ACHN (cell line): ENCODE results near the gene C17orf50.

Source experiments
- DNase-seq: peaks from one replicate; pipeline ENCODE4 v3.0.0-alpha.2; 2015
- in situ Hi-C: cut with HindIII; loops from 2 replicates; pipeline ENCODE4 v1.10.0; 2017; ENCODE audit warnings: low sequenced_read_pairs, low pct_ligation_motif_present, low pct_unique_long_range_greater_than_20kb

Gene C17orf50

DNA sequence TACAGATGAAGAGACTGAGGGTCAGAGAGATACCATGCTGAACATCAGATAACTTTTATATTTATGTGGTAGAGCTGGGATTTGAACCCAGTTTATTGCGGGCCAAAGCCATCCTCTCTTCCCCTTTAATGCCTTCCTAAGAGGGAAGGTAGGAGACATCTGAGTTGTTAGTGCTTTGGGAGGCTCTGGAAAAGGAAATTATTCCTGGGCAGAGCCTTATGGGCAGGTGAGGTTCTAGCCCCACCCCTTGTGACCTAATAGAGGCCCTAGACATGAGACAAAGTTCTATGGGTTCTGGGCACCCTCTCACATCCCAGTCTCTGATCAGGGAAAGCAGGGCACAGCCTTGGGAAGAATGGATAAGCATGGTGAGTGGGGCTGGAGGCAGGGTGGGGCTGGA lies at the start of gene C17orf50:
Gene C17orf50, plus strand, starts transcription at position 301 of the 400 bp plus-strand sequence. Its CDS starts 55 bp downstream, at position 356.
- no peak for DNase-seq
- in situ Hi-C loops, result no loop called here

DNA sequence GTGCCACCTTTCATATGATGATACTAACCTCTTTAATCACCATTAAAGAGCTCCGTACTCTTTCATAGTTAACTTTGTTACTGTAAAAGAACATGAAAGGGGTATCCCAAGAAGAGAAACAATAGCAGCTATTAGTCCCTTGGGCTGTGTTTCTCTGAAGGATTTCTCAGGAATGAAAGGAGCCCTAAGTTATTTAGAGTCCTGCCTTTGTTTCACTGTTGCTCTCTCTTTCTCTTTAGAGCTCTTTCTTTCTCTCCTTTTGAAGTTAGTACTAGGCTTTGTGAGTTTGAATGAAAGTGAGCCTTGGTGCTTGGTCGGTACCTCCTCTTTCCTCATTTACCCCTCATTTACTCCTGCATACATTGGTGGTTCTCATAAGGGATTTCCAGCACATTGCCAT lies 49.7 kb upstream of the C17orf50 start:
- in situ Hi-C loops, result no loop called here
- DNase-seq, result no peak

DNA sequence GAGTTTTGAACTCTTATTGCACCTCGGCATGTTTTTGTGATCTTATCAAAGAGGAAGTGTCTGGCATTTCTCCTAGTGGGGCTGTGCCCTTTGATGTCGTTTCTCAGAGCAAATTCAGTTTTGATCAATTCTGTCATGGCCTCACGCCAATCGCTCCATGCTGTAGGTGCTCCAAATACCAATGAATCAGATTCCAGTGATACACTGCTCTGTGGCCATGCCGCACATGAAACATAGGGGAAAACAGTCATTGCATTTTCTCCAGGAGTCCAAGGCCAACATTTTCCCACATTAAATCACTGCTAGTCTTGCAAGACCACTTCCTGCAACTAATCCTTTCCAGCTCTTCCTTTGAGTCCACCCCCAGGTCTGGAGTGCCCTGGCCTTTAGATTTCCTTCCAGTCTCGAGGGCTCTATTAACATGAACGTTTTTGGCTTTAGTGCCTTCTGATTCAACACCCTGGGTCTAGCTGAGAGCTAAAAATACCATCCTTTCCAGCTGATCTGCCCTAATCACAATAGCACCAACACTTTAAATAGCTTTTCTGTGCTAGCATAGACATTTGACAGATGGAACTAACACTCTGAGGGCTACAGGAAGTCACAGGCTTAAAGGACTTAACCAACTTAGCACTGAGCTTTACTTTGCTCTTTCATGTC lies 47.5 kb upstream of the C17orf50 start:
- in situ Hi-C loops, result no loop called here

DNA sequence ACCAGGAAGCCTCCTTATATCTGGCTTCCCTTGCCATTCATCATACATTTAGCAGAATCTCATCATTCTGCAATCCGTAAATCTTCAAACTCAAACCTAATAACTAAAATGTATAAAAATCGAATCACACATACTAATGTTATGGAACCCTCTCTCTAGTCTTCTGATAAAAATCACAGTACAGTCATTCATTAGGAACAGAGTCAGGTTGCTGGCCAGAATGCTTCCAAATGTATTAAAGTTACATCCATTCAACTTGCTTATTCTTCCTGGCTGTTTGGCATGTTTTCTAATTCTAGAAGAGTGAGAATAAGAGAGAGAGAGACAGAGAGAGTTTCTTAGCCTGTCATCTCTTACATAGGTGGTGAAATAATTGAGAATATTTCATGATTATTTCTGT lies 45.7 kb upstream of the C17orf50 start:
- no peak for DNase-seq
- in situ Hi-C loops, result no loop called here

More for the DNA sequence above, 47.5 kb upstream of the C17orf50 start:
- no peak for DNase-seq

DNA sequence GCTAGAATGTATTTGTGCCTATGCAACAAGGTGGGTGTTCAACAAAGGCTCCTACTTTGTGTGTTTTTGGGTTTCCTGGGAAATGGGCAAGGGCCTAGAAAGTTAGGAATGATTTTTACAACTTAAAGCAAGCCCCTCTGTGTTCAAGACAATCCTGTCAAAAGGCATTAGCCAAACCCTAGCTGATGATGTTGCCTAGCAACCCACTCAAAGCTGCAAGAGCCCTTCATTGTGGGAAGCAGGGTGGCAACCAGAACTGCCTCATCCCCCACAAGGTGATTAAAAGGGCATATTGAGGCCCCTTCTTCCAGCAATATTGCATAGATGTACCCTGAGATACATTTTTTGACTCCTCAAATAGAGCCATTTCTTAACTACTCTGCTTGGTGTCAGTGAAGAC lies 45.3 kb upstream of the C17orf50 start:
- DNase-seq, result no peak
- in situ Hi-C loops, result no loop called here

DNA sequence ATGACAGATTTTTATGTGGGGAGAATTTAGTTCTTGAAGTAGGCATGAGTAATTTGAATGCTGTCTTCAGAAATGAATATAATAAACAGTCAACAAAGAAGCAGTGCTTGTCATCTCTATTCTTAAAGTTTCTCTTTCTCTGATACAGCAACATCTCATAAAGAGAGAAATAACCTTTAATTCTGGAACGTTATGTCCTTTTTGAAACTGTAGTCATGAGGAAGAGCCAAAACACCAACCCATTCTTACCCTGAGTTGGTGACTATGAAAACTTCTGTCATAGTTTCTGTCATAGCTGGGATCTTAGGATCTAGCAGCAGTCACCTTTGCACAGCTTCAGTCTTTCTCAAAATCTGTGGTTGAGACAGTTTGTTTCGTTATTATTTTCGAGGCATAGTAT lies 44.5 kb upstream of the C17orf50 start:
- no peak for DNase-seq
- in situ Hi-C loops, result no loop called here

DNA sequence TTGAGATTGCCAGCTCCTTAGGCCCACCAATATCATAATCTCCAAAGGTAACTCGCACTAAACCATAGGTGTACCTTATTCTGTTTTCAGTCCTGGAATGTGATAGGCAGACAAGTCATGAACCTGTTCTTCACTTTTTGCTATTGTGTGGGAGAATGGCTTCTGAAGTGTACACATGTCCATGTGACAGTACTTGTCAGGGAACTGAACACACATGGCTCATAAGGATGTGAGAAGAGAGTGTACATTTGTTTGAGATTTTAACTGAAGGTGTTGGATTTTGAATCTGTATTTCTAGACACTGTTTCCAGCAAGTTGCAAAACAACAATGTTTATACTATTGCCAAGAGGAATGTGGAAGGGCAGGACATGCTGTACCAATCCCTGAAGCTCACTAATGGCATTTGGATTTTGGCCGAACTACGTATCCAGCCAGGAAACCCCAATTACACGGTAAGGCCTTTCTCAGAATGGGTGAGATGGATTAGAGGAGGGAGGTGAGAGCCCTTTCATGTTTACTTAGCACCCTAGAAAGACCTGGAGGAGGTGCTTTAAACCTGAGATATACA lies 43.7 kb upstream of the C17orf50 start:
- in situ Hi-C loops, result no loop called here
- no peak for DNase-seq

DNA sequence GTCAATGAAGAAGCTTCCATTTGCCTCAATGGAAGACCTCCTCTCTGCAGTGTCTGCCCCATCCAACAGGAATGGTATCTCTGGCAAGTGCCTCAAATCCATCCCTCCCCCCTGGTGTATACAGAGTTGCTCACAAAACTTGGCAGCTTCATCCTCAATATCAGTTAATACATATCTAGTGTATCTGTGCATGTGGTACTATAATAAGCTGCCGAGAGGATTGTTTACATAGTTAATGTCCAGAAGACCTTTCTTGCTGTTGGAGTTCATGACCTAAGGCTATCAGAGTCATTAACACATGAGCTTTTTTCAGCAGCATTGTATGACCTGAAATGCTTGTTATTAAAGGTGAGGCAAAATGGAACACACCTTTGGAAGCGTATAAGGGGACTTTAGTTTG lies 43.2 kb upstream of the C17orf50 start:
- no peak for DNase-seq
- in situ Hi-C loops, result no loop called here

DNA sequence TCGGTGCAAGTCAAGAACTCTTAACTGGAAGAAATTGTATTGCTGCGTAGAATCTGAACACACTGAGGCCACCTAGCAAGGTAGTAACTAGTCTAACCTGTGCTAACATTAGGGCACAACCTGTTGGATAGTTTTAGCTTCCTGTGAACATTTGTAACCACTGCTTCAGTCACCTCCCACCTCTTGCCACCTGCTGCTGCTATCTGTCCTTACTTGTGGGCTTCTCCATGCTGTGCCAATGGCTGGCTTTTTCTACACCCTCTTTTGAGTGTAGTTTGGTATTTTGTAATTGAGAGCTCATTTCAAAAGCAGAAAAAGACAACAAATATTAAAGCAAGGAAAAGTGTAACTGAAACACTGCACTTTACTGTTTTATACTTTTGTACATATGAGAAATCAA lies 37.0 kb upstream of the C17orf50 start:
- in situ Hi-C loops, result no loop called here
- DNase-seq, result no peak

DNA sequence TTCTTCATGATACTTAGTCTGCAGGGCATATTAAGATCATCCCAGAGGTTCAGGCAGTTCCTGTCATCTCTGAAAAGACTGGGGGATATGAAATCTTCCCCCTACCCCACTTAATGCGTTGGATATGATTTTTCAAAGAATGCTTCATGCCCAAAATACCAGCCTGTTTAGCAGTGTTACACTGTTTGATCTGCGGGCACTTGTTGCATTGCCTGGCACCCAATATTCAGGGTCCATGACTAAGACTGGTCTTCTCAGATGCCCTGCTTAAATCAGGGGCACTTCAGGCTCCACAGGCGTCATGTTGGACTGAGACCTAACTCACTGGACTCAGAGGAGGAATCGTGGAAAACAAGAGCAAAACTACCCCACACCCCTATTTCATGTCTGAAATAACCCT lies 35.6 kb upstream of the C17orf50 start:
- DNase-seq, result no peak
- in situ Hi-C loops, result no loop called here

DNA sequence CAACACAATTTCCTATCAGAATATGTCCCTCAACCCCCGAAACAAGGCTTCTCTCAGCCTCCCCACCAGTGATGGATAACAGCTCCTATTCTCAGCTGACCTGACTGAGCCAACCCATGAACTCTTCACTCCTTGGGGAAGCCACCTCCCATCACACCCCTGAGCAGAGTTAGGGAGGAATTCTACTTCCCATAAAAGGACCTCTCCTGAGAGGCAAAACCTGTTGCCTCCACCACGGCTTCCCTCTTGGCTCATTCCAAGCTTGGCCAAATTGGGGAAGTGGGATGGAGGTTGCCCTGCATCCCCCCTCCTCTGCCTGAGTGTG lies 34.9 kb upstream of the C17orf50 start:
- no peak for DNase-seq
- in situ Hi-C loops, result no loop called here

DNA sequence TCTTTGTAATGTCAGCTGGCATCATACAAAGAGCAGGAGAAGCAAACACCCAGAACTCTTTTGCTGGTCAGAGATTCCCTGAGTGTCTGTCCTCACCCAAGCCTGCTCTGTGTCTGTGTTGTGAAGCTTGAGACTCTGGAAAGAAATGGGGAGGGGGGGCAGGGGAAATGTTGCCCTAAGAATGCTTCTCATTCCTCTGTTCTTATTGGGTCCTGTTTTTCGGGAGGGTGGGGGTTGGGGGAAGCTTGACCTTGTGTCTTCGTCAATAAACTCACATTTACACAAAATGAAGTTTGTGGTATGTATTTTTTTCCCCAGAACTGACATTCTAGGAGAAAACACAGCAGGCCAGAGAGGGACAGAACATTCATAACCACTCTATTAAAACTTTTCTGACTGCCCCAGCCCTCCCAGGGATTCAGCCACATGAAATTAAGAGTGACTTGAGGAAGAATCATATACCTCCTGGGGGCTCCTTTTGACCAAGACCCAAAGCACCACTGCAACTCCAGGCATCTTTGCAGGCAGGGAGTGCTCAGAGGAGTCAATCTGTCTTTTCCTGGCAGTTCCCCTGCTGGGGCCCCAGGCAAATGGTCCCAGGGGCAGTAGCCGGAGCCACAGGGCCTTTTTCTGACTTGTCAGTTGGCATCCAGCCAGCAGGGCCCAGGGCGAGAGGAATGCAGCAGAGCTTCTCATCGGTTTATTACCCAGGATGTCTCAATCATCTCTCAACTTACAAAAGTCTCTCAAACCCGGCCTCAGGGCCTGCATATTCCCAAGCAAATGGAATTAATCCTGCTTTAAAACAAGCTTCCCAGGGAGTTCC lies 34.3 kb upstream of the C17orf50 start:
- in situ Hi-C loops, result no loop called here

DNA sequence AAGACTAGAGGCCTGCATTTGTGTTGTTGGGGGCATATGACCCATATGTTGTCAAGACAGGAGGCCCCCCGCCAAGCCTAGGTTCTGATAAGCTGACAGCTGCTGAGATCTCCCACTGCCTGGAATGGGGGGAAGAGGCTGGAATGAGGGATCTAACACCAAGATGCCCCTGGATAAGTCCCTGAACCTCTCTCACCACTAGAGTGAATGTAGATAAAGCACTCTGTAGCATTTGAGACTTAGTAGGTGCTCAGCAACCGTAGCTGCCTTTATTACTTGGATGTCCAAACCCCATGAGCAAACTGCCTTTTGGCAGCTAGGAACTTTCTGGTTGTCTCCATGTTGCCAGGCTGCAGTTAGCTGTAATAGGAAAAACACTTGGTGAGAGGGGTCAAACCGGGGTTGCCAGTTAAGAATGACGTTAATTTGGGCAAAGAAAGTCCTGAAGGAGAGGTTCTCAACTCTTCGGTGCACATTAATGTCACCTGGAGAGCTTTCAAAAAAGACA lies 33.7 kb upstream of the C17orf50 start:
- in situ Hi-C loops, result no loop called here
- no peak for DNase-seq

More for the DNA sequence above, 34.3 kb upstream of the C17orf50 start:
- DNase-seq, result peak; percentile 61

DNA sequence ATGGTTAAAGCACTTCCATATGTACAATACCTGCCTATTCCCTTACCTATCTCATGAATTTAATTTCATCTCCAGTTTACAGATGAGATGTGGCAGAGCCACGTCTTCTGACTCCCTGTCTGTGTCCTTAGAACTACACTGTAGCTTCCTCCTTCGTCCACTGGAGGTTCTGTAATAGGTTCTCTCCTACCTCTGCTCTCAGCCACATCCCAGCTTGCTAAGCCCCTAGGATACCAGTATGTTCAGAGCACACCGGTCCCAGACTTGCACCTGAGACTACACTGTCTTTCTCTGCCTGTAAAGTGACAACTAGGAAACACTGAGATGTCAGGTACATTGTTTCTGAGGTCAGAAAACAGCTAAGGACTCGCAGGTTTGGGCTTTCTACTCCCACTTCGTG lies 33.1 kb upstream of the C17orf50 start:
- in situ Hi-C loops, result no loop called here
- no peak for DNase-seq

DNA sequence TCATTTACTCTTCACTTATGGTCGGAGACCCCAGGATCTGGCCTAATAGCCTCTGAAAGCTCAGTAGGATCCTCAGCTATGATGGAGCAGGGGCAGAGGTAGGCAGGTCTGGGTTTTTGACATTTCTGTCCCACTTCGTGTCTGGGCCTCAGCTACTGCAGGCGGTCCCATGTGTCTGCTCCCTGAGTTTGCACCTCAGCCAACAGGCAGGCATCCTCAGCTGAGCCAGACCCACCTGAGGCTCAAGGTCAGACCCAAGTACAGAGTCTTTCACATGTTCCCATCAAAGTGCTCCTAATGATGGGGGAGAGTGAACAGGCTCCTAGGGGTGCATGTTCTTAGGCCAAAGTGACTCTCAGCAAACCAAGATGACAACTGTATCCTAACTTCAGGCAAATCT lies 32.1 kb upstream of the C17orf50 start:
- in situ Hi-C loops, result no loop called here
- DNase-seq, result no peak

DNA sequence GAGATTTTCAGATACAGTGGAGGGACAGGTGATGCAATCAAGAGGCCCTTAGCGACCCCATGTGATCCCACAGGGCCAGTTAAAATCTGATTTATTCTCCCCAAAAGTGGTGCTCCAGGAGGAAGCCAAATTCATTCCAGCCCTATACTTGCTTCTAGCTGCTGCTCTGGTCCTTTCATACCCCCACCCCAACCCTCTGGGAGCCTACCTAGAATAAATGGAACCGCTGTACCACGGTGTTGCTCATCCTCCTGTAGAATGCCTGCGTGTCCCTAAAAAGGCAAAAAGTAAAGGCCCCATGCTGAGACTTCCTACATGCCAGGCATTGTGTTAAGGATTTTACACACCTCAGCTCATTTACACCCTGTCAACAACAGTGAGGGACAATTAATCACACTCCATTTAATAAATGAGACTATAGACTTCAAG lies 31.3 kb upstream of the C17orf50 start:
- DNase-seq, result no peak
- in situ Hi-C loops, result no loop called here

DNA sequence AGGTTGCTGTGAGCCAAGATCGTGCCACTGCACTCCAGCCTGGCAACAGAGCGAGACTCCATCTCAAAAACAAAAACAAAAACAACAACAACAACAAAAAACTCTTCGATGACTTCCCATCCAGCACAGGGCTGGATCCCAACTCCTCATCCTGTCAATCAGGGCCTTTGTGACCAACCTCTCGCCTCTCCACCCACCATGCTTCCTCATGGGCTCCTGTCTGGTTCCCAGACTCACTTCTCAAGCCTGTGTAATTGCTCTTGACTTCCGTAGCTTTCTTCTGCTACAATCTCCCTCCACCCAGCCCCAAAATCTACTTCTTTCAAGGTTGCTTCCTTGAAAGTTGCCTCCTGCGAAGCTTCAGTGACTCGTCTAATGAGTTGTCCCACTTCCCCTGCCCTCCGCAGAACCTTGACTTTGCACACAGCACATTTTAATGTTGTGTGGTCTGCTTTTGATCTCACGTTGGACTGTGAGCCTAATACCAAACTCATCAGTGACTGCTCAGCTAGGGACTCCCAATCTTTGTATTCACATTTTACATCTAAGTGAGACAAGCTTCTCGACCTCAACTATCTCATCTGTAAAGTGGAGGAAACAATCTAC lies 30.2 kb upstream of the C17orf50 start:
- DNase-seq, result no peak
- in situ Hi-C loops, result no loop called here

DNA sequence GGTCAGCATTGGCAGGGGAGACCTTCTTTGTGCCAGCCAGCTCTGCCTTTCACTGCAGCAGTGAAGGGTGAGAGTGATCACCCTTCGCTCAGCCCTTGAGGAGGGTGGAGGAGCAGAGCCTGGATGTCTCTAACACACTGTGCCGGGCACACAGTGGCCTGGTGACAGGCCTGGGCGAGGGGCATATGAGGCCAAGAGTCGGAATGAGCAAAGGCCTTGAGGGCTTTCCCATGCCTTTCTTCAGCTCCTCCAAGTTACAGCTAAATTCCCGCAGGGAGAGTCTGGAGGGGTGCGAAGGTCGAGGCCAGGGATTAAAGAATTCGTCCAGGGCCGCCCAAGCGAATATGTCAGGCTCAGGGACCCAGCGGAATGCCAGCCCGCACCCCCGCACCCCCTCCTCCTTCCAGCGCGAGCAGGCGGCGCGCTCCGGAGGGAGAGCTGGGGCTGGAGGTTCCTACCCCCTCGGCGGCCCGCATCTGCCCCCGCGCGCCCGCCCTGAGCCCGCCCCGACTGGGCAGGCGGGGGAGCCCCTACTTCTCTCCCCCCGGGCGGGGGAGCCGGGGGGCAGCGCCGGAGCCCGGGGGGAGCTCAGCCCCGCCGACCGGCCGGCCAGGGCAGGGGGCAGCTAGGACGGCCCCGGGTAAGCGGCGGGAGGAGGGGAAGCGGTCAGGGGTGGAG lies 29.3 kb upstream of the C17orf50 start, which contains the start of gene RASL10B:
Gene RASL10B, plus strand, starts transcription at position 401 of the 678 bp plus-strand sequence. CDS start 3,546 bp downstream, outside the sequence.
- in situ Hi-C loops, result no loop called here
- peak; percentile 56 for DNase-seq
